Measurements from ENCODE around the gene CTNS. TPM values are rescaled to one million over a fixed set of nuclear protein-coding genes. Genes with fewer than 3 reads are reported as not detected.

The CTNS gene
- total RNA-seq, 6 donors from 2014 or later: 22.1 to 31.4 (median 25.3) TPM

DNA sequence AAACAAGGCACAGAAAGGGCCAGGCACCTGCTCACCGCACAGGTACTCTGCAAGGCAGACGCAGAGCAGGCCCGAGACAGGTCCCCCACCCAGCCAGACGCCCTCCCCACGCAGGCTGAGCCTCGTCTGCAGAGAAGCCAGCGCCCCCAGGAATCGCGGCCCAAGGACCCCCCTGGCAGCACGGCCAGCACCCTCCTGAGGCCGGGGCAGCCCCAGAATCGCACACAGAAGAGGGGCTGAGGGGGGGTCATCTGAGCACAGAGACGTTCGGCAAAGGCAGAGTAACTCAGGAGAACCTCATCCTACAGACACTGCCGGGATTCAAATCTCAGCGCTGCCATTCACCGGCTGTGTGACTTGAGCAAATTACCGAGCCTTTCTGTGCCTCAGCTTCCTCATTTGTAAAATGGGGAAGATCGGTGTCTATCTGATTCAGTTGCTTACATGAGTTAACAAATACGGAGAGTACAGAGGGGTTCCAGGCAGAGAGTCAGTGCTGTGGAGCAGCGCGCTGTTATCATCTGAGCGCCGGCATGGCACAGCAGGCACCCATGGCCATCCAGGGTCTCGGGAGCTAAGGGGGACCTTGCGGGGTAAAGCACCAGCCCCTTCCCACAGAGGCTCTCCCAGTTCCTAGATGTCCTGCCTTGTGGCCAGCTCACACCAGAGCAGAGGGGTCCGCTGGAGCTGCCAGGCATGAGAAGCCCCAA lies 42.4 kb downstream of the CTNS start:
- TF ChIP-seq POLR2AphosphoS5 (IDR thresholded peaks at IDR 0.05) (no peak), POLR2A (IDR thresholded peaks at IDR 0.05) (no peak)
- no peaks in the 10 kb centered on the region for H3K27me3 ChIP-seq
- WGBS, 2 donors: 83 to 84% methylated on average over 11 to 27 of the region's 27 CpGs
- ATAC-seq (ENCODE audit: low FRiP score in 2 of 2) (peak in 1 of 2 donors; percentile 9), DNase-seq (peak in 1 of 2 donors; percentile 62)
- no peak overlapping the region for H3K4me3 ChIP-seq
- H3K27ac ChIP-seq: no peak overlapping the region
- H3K4me1 ChIP-seq: no peaks in the 10 kb centered on the region
- H3K9me3 ChIP-seq: no peaks in the 10 kb centered on the region
- no peaks in the 10 kb centered on the region for H3K36me3 ChIP-seq

DNA sequence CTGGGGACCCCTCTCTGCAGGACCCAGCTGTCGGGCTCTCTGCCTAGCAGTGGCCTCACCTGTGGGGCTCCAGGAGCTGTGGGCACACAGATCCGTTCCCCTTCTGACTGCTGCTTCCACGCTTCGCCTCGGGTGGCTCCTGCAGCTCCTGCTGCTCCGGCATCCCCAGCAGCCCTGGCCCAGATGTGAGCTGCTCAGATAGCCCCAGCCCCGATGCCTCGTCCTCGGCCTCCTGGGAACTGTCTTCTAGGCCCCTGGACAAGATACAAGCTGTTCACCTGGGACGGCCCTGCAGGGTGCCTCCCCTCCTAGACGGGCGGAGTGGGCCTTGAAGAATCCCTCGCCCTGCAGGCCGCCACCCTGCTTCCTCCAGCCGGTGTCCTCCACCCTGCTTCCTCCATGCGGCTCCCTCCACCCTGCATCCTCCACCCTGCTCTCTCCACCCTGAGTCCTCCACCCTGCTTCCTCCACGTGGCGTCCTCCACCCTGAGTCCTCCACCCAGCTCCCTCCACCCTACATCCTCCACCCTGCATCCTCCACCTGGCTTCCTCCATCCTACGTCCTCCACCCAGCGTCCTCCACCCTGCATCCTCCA lies 43.1 kb downstream of the CTNS start:
- Histone ChIP-seq H3K4me3 (no peak overlapping the region), H3K36me3 (no peaks in the 10 kb centered on the region), H3K27me3 (no peaks in the 10 kb centered on the region), H3K4me1 (no peaks in the 10 kb centered on the region), H3K27ac (no peak overlapping the region), H3K9me3 (no peaks in the 10 kb centered on the region)
- DNase-seq: peak in 1 of 2 donors; percentile 65
- ATAC-seq (ENCODE audit: low FRiP score in 2 of 2): peak in 1 of 2 donors; percentile 4
- TF ChIP-seq EP300 (IDR thresholded peaks at IDR 0.05) (no peak), POLR2A (IDR thresholded peaks at IDR 0.05) (no peak), POLR2AphosphoS5 (IDR thresholded peaks at IDR 0.05) (no peak), CTCF (IDR thresholded peaks at IDR 0.05) (no peak)
- WGBS, 2 donors: 38 to 51% methylated on average over 8 to 15 of the region's 20 CpGs

GRCh38 chr17:3681057-3681456 lies 44.5 kb downstream of the CTNS start:
- TF ChIP-seq POLR2AphosphoS5 (IDR thresholded peaks at IDR 0.05): no peak
- TF ChIP-seq CTCF (IDR thresholded peaks at IDR 0.05): no peak
- no peak for TF ChIP-seq EP300 (IDR thresholded peaks at IDR 0.05)
- no peak for TF ChIP-seq POLR2A (IDR thresholded peaks at IDR 0.05)

GRCh38 chr17:3681565-3681964 lies 45.0 kb downstream of the CTNS start:
- Histone ChIP-seq H3K27me3 (peaks cover 0 to 4% (median 2%) of the 10 kb centered on the region in 4 donors), H3K9me3 (no peaks in the 10 kb centered on the region), H3K4me3 (no peak overlapping the region), H3K4me1 (no peaks in the 10 kb centered on the region), H3K36me3 (no peaks in the 10 kb centered on the region), H3K27ac (no peak overlapping the region)
- 74 to 83% methylated on average over 19 to 20 of the region's 20 CpGs for WGBS, 2 donors
- DNase-seq (peak in 1 of 2 donors; percentile 56), ATAC-seq (ENCODE audit: low FRiP score in 2 of 2) (no peak)
- TF ChIP-seq POLR2A (IDR thresholded peaks at IDR 0.05) (no peak), EP300 (IDR thresholded peaks at IDR 0.05) (no peak), POLR2AphosphoS5 (IDR thresholded peaks at IDR 0.05) (no peak), CTCF (IDR thresholded peaks at IDR 0.05) (no peak)

More at GRCh38 chr17:3681057-3681456, 44.5 kb downstream of the CTNS start:
- H3K36me3 ChIP-seq: no peaks in the 10 kb centered on the region
- peaks cover 0 to 4% (median 2%) of the 10 kb centered on the region in 4 donors for H3K27me3 ChIP-seq
- no peak overlapping the region for H3K4me3 ChIP-seq
- no peak overlapping the region for H3K27ac ChIP-seq
- DNase-seq: no peak
- WGBS, 2 donors: 89 to 91% methylated on average over 12 of the region's 12 CpGs
- no peak for ATAC-seq (ENCODE audit: low FRiP score in 2 of 2)
- no peaks in the 10 kb centered on the region for H3K9me3 ChIP-seq
- no peaks in the 10 kb centered on the region for H3K4me1 ChIP-seq

DNA sequence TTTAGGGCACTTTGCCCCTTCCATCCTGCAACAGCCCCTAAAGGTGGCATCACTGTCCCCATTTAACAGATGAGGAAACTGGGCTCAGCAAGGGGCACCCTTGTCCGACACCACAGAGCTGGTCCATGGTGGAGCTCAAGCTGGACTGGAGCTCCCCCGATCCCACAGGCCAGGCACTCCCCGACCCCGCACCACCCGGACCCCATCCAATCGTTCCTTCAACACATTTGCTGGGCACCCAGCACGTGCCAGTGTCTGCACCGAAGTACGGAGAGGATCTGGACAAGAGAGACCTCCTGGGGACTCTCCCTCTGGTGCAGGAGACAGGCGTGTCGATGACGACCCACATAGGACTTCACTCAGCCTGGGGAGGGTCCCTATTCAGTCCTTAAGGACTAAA lies 45.5 kb downstream of the CTNS start:
- H3K4me1 ChIP-seq: no peaks in the 10 kb centered on the region
- ATAC-seq (ENCODE audit: low FRiP score in 2 of 2): no peak
- 80 to 89% methylated on average over 10 to 12 of the region's 12 CpGs for WGBS, 2 donors
- H3K27ac ChIP-seq: no peak overlapping the region
- DNase-seq: peak in 1 of 2 donors; percentile 29
- no peaks in the 10 kb centered on the region for H3K36me3 ChIP-seq
- TF ChIP-seq CTCF (IDR thresholded peaks at IDR 0.05) (no peak), POLR2AphosphoS5 (IDR thresholded peaks at IDR 0.05) (no peak), POLR2A (IDR thresholded peaks at IDR 0.05) (no peak), EP300 (IDR thresholded peaks at IDR 0.05) (no peak)
- peaks cover 0 to 4% (median 2%) of the 10 kb centered on the region in 4 donors for H3K27me3 ChIP-seq
- H3K4me3 ChIP-seq: no peak overlapping the region
- no peaks in the 10 kb centered on the region for H3K9me3 ChIP-seq
